ENCODE measurements around the gene STIM1.

The STIM1 gene

GRCh38 chr11:3989921-3990290, 134.4 kb downstream of the STIM1 start:
- Histone ChIP-seq H3F3A (ENCODE audit: insufficient read depth, low read length) (no peaks in the 10 kb centered on the region), H3K4me3 (ENCODE audit: low read depth, low read length, poor library complexity, severe bottlenecking) (no peak overlapping the region), H2AFZ (ENCODE audit: low read length) (no peak overlapping the region), H3K9me3 (ENCODE audit: low read length) (peaks cover 10% of the 10 kb centered on the region), H3K4me2 (ENCODE audit: low read length) (no peak overlapping the region), H4K20me1 (ENCODE audit: insufficient read depth, low read length) (no peaks in the 10 kb centered on the region), H3K36me3 (ENCODE audit: insufficient read depth, low read length) (no peaks in the 10 kb centered on the region), H3K79me2 (ENCODE audit: insufficient read depth, low read length) (0 out of 2 replicates have a peak, but pooled peaks cover 4% of the 10 kb centered on the region), H3K4me1 (ENCODE audit: insufficient read depth, low read length, severe bottlenecking) (no peaks in the 10 kb centered on the region), H3K27ac (ENCODE audit: low read depth, low read length, poor library complexity, severe bottlenecking) (no peak overlapping the region), H3K27me3 (ENCODE audit: insufficient read depth, low read length) (no peaks in the 10 kb centered on the region), H3K9me2 (ENCODE audit: low read depth, low read length) (no peaks in the 10 kb centered on the region), H3K9ac (ENCODE audit: low read length) (no peak overlapping the region)
- no peak for TF ChIP-seq EZH2 (IDR thresholded peaks at IDR 0.05; ENCODE audit: borderline replicate concordance, low read length)
- no peak for TF ChIP-seq CTCF (IDR thresholded peaks at IDR 0.05; ENCODE audit: low read length)

DNA sequence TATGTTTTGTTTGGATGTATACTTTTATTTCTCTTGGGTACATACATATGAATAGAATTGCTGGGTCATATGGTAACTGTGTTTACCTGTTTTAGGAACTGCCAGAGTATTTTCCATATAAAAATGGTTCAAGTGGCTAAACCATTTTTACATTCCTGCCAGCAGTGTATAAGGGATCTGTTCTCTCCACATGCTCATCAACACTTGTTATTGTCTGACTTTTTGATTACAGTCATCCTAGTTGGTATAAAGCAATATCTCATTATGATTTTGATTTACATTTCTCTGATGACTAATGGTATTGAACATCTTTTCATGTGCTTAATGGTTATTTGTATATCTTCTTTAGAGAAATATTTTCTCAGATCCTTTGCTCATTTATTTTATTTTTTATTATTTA, 134.9 kb downstream of the STIM1 start:
- Histone ChIP-seq H2AFZ (ENCODE audit: low read length) (no peak overlapping the region), H4K20me1 (ENCODE audit: insufficient read depth, low read length) (no peaks in the 10 kb centered on the region), H3K9me2 (ENCODE audit: low read depth, low read length) (no peaks in the 10 kb centered on the region), H3K4me1 (ENCODE audit: insufficient read depth, low read length, severe bottlenecking) (no peaks in the 10 kb centered on the region), H3K4me2 (ENCODE audit: low read length) (no peak overlapping the region), H3K27me3 (ENCODE audit: insufficient read depth, low read length) (no peaks in the 10 kb centered on the region), H3K9ac (ENCODE audit: low read length) (no peak overlapping the region), H3K27ac (ENCODE audit: low read depth, low read length, poor library complexity, severe bottlenecking) (no peak overlapping the region), H3F3A (ENCODE audit: insufficient read depth, low read length) (no peaks in the 10 kb centered on the region), H3K36me3 (ENCODE audit: insufficient read depth, low read length) (no peaks in the 10 kb centered on the region), H3K79me2 (ENCODE audit: insufficient read depth, low read length) (0 out of 2 replicates have a peak, but pooled peaks cover 4% of the 10 kb centered on the region), H3K9me3 (ENCODE audit: low read length) (peaks cover 14% of the 10 kb centered on the region), H3K4me3 (ENCODE audit: low read depth, low read length, poor library complexity, severe bottlenecking) (no peak overlapping the region)
- TF ChIP-seq EZH2 (IDR thresholded peaks at IDR 0.05; ENCODE audit: borderline replicate concordance, low read length): no peak
- TF ChIP-seq CTCF (IDR thresholded peaks at IDR 0.05; ENCODE audit: low read length): no peak

DNA sequence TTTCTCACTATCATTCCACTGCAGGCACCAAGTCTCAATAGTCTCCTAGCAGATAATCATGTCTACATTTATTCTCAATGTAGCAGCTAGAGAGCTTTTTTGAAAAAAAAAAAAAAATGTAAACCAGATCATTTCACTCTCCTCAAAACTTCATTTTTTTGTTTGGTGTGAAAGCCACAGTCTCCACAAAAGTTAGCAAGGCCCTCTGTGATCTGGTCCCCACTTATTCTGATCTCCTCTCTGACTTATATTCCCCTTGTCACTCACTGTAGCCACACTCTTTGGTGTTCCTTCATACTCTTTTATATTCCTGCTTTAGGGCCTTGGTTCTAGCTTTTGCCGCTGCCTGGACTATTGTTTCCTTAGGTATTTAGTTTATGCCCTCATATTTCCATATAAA, 137.5 kb downstream of the STIM1 start:
- H3K9me2 ChIP-seq (ENCODE audit: low read depth, low read length): no peaks in the 10 kb centered on the region
- H3K9me3 ChIP-seq (ENCODE audit: low read length): peaks cover 14% of the 10 kb centered on the region
- H3K27ac ChIP-seq (ENCODE audit: low read depth, low read length, poor library complexity, severe bottlenecking): no peak overlapping the region
- no peak overlapping the region for H3K4me3 ChIP-seq (ENCODE audit: low read depth, low read length, poor library complexity, severe bottlenecking)
- H3K79me2 ChIP-seq (ENCODE audit: insufficient read depth, low read length): 0 out of 2 replicates have a peak, but pooled peaks cover 4% of the 10 kb centered on the region
- no peaks in the 10 kb centered on the region for H3F3A ChIP-seq (ENCODE audit: insufficient read depth, low read length)
- H3K36me3 ChIP-seq (ENCODE audit: insufficient read depth, low read length): no peaks in the 10 kb centered on the region
- no peak overlapping the region for H3K4me2 ChIP-seq (ENCODE audit: low read length)
- H2AFZ ChIP-seq (ENCODE audit: low read length): no peak overlapping the region
- H4K20me1 ChIP-seq (ENCODE audit: insufficient read depth, low read length): no peaks in the 10 kb centered on the region
- TF ChIP-seq CTCF (IDR thresholded peaks at IDR 0.05; ENCODE audit: low read length): no peak
- no peak for TF ChIP-seq EZH2 (IDR thresholded peaks at IDR 0.05; ENCODE audit: borderline replicate concordance, low read length)
- no peaks in the 10 kb centered on the region for H3K4me1 ChIP-seq (ENCODE audit: insufficient read depth, low read length, severe bottlenecking)
- no peak overlapping the region for H3K9ac ChIP-seq (ENCODE audit: low read length)
- no peaks in the 10 kb centered on the region for H3K27me3 ChIP-seq (ENCODE audit: insufficient read depth, low read length)

All from OCI-LY1 (cell line).